Activated CD4-positive, CD25-positive, alpha-beta regulatory T cell treated with anti-CD3 and anti-CD28 coated beads, Interleukin-2, amount 50 U/mL, for 16 hours (primary cell): Measurements from ENCODE around the gene KCP.

Experiments
- DNase-seq: peaks from one replicate; pipeline ENCODE4 v3.0.0-alpha.2; 2020; ENCODE audit warnings: low read depth, low spot score

Gene KCP

GRCh38 chr7:128939075-128939860 lies 28.8 kb upstream of the KCP start:
- DNase-seq, result no peak

- no peak for DNase-seq
Observed at GRCh38 chr7:128938544-128939074, 28.1 kb upstream of the KCP start.

GRCh38 chr7:128937647-128938543 lies 27.4 kb upstream of the KCP start, which contains the start of gene IRF5:
TSS of gene IRF5 (plus strand) at chr7:128937927. CDS start at chr7:128942082, 4,155 bp downstream.
- no peak for DNase-seq

- DNase-seq, result no peak
Observed at GRCh38 chr7:128937271-128937646, 26.8 kb upstream of the KCP start.

GRCh38 chr7:128936798-128937197 lies 26.3 kb upstream of the KCP start:
- no peak for DNase-seq

GRCh38 chr7:128935342-128935730 lies 24.8 kb upstream of the KCP start:
- DNase-seq, result no peak

- no peak for DNase-seq
Observed at GRCh38 chr7:128934361-128935341, 24.1 kb upstream of the KCP start.

- peak; percentile 28 for DNase-seq
Observed at GRCh38 chr7:128933180-128933891, 22.8 kb upstream of the KCP start.

GRCh38 chr7:128932862-128933179 lies 22.3 kb upstream of the KCP start:
- DNase-seq, result no peak

- DNase-seq, result no peak
Observed at GRCh38 chr7:128931965-128932861, 21.7 kb upstream of the KCP start.

GRCh38 chr7:128931190-128931798 lies 20.8 kb upstream of the KCP start:
- DNase-seq, result no peak

- no peak for DNase-seq
Observed at GRCh38 chr7:128928882-128929788, 18.6 kb upstream of the KCP start.

- no peak for DNase-seq
Observed at GRCh38 chr7:128928159-128928813, 17.8 kb upstream of the KCP start.

GRCh38 chr7:128924707-128925588 lies 14.4 kb upstream of the KCP start:
- no peak for DNase-seq

GRCh38 chr7:128923411-128923800 lies 12.9 kb upstream of the KCP start:
- DNase-seq, result no peak

GRCh38 chr7:128922496-128923410 lies 12.2 kb upstream of the KCP start:
- DNase-seq, result no peak
